HL-60/S4 treated with retinoic acid at 250 ng/mL for 4 days and 3 days (cell line): ENCODE measurements around the gene ENDOG.

Source experiments
- in situ Hi-C: fragments of 300-500 bp; cut with MboI; formaldehyde crosslinking; loops from 2 replicates; pipeline ENCODE4 v1.7.0; 2022; ENCODE audit warnings: low sequenced_read_pairs

Gene ENDOG

DNA sequence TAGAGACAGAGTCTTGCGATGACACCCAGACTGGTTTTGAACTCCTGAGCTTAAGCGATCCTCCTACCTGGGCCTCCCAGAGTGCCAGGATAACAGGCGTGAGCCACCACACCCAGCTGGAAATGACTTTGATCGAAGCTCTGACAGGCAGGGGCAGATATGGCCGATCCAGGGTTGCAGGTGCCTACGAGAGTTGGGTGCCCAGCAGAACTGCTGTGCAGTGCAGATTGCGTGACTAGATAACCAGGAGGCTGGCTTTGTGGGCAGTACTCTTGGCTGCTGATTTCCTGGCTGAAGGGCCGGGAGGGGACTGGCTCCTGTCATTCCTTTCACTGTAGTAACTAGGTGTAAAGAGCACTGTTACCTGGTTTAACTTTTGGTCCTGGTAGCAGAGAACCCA lies 19.4 kb upstream of the ENDOG start:
- in situ Hi-C loops = no loop called here

DNA sequence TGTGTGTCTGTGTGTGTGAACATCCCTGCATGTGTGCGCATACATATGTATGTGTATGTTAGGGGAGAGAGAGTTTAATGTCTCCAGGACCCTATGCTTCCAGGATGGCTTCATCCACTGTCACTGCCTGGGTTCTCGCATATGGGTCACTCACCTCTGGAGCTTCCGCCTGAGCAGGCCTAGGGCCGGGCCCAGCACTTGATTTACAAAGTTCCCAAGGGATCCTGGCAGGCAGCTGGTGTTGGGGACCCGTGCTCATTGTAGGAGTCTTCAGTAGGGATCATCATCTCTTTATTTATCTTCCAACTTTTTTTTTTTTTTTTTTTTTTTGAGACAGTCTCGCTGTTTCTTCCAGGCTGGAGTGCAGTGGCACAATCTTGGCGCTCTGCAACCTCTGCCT lies 18.2 kb upstream of the ENDOG start:
- in situ Hi-C loops = no loop called here

DNA sequence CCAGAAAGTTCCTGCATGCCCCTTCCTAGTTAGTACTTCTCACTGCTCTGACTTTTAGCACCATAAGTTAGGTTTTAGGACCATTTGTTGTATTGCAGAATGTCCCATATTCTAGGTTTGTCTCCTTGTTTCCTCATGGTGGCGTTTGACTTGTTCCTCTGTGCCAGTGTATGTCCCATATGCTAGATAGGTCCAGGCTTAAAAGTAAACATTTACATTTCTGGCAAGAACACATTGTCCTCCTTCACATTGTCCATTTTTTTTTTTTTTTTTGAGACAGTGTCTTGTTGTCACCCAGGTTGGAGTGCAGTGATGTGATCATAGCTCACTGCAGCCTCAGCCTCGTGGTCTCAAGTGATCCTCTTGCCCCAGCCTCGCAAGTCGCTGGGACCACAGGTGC lies 15.8 kb upstream of the ENDOG start:
- in situ Hi-C loops = no loop called here

DNA sequence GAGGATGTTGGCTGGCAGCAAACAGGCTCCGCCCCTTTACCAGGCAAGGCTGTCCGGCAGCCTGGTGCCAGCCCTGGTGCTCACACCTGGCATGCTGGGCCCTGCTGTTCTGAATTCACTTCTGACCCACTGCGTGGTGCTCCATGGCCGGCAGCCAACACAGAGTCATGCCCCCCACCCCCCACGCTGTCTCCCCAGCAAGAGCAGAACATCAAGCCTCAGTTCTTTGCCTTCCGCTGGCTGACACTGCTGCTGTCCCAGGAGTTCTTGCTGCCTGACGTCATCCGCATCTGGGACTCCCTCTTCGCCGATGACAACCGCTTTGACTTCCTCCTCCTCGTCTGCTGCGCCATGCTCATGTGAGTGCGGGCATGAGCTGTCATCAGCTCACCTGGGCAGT lies 12.6 kb upstream of the ENDOG start:
- in situ Hi-C loops = no loop called here

DNA sequence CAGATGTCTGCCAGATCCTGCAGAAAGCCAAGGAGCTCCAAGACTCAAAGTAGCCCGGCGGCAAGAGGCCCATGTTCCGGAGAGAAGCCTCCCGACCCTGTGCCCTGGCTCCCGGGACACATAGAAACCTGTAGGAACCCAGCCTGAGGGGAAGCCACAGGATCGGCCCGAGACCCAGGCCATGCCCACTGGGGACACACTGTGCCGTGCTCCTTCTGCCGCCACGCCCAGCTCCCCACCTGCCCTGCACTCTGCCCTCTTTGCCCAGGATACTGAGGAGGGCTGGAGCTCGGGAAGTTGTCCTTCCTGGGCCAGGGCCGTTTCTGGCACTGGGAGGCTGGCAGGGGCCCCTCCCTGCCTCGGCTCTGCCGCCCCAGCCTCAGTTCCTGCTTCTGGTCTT lies 10.5 kb upstream of the ENDOG start:
- in situ Hi-C loops = no loop called here

DNA sequence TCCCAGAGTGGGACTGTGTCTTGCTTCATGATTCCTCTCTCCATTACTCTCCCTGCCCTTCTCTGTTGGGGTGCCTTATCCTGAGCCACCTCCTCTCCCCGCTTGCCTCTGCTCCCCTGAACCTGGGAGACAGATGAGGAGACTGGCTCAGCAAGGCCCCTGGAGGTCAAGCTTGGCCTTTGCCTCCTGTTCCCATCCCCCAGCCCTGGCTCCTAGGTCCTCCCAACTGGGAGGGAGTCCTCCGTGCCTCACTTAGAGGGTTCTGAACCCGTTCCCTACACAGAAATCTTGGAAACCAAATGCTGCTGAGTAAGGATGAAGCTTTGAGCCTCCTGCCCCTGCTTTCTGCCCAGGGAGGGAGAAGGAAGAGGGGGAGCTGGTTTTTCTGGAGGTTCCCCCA lies 9.8 kb upstream of the ENDOG start:
- in situ Hi-C loops = no loop called here

DNA sequence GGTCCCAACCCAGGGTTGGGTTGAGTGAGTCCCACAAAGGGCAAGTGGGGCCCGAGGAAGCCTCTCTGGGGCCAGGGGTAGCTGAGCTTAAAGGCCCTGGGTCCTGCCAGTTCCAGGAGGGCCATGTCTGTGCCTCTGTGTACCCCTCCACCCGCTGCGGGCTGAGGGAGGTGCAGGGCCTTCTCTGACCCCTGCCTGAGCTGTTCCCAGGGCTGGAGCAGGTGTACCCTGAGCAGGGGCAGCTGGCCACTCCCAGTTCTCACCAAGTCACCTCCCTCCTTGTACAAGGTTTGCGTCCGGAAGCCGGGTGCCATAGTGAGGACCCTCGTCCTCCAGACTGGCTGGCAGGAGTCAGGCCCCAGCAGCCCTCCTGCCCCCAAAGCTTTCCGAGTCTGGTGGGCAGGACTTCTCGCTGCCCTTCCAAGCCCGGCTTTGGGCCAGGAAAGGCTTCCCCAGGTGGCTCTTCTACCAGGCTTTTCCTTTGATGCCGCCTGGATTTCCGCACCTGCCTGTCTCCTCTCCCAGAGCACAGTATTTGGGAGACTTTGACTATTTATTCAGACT lies 9.2 kb upstream of the ENDOG start:
- in situ Hi-C loops = no loop called here

DNA sequence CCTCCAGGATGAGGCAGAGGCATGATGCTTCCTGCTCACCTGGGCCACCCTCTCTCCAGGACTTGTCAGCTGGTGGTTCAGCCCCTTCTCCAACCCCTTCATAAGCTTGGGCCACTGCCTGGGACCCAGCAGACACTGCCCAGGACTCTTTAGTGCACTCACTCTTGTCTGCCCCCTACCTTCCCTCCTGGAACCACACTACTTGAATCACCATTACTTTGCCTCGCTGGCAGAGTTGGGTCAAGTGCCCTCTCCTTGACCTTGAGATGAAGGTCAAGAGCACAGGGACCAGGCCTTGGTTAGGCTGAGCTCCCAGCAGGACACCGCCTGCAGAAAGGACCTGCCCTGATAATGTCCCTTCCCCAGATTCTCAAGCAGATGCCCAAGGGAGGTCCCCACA lies 8.5 kb upstream of the ENDOG start:
- in situ Hi-C loops = no loop called here

DNA sequence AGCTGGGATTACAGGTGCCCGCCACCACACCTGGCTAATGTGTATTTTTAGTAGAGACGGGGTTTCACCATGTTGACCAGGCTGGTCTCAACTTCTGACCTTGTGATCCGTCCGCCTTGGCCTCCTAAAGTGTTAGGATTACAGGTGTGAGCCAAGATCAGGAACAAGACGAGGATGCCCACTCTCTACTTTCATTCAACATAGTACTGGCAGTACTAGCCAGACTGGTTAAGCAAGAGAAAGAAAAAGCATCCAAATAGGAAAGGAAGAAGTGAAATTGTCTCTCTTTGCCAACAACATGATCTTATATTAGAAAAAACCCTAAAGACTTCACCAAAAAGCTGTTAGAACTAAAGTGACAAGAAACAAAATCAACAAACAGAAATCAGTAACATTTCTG lies 7.4 kb upstream of the ENDOG start:
- in situ Hi-C loops = no loop called here

DNA sequence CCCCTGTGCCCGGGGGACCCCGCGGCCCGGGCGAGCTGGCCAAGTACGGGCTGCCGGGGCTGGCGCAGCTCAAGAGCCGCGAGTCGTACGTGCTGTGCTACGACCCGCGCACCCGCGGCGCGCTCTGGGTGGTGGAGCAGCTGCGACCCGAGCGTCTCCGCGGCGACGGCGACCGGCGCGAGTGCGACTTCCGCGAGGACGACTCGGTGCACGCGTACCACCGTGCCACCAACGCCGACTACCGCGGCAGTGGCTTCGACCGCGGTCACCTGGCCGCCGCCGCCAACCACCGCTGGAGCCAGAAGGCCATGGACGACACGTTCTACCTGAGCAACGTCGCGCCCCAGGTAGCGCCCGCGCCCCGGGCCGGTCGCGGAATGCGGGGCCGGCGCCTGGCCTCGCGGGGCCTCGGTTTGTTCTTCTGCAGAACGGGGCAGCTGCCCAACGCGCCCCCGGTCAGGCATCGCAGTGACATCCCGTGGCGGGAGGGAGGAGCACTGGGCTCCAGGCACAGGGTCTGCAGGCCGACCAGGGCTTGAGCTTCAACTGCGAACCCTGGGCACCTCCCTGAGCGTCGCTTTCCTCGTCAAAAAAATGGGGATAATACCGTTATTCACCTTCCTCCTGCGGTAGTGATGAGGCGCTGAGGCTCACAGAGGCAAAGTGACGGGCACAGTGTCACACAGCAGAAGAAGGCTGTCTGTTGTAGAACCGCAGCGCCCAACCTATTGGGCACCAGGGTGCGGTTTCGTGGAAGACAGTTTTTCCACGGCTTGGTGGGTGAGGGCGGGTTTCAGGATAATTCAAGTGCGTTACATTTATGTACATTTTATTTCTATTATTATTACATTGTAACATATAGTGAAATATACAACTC lies 777 bp downstream of the ENDOG start:
- in situ Hi-C loops = no loop called here

DNA sequence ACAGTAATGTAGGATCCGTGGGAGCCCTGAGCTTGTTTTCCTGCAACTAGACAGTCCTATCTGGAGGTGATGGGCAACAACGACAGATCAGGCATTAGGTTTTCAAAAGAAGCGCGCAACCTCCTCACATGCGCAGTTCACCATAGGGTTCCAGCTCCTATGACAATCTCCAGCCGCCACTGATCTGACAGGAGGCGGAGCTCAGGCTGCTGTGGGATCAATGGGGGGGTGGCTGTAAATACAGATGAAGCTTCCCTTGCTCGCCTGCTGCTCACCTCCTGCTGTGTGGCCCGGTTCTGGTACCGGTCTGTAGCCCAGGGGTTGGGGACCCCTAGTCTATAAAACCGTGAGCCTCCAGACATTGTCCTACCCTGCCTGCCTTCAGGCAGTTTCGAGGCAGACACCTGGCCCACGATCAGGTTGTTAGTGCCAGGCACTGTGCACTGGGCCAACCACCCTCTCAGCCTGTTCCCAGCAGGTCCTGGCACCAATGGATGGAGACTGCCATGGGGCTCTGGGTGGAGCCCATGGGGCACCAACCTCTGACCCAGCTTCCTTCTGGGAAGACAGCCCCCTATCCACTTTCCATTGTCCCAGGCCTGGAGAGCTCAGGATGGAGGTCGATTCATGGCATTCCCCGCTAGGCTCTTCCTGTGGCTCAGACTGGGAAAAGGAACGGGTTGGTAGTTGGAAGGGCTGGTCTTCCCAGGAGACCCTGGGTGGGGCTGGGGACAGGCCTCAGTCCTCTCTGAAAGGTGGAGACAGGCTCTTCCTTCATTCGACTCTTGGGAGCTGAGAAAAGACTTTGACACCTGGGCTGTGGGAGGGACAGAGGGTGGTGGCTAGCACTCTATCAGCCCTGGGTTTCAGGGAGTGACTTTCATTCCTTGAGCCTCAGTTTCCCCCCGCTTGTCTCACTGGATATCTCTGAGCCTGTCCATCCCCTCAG lies 1.7 kb downstream of the ENDOG start:
- in situ Hi-C loops = no loop called here

DNA sequence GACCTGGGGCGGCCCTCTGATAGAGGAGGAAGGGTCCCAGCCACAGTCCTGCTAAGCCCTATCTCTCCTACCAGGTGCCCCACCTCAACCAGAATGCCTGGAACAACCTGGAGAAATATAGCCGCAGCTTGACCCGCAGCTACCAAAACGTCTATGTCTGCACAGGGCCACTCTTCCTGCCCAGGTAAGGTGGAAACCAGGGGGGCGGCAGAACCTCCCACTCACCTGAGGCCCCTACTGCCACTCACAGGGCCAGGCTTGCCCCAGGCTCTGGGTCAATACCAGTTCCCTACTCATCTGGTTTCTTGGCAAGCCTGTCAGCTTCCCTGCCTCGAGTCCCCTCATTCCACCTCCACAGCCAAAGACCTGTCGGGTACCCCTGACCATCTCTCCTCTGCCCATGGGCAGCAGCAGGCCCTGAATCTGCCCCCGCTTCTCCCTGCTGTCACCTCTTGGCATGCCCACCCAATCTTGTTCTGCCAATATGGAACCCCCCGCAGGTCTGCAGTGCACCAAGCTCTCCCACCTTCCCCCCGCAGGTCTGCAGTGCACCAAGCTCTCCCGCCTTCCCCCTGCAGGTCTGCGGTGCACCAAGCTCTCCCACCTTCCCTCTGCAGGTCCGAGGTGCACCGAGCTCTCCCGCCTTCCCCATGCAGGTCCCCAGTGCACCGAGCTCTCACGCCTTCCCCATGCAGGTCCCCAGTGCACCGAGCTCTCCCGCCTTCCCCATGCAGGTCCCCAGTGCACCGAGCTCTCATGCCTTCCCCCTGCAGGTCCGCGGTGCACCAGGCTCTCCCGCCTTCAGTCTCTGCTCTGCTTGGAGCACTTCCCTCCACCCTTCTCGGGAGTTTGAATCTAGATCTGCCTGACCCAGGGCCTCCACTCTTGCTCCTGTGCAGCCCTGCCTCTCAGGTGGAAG lies 2.6 kb downstream of the ENDOG start:
- in situ Hi-C loops = no loop called here

DNA sequence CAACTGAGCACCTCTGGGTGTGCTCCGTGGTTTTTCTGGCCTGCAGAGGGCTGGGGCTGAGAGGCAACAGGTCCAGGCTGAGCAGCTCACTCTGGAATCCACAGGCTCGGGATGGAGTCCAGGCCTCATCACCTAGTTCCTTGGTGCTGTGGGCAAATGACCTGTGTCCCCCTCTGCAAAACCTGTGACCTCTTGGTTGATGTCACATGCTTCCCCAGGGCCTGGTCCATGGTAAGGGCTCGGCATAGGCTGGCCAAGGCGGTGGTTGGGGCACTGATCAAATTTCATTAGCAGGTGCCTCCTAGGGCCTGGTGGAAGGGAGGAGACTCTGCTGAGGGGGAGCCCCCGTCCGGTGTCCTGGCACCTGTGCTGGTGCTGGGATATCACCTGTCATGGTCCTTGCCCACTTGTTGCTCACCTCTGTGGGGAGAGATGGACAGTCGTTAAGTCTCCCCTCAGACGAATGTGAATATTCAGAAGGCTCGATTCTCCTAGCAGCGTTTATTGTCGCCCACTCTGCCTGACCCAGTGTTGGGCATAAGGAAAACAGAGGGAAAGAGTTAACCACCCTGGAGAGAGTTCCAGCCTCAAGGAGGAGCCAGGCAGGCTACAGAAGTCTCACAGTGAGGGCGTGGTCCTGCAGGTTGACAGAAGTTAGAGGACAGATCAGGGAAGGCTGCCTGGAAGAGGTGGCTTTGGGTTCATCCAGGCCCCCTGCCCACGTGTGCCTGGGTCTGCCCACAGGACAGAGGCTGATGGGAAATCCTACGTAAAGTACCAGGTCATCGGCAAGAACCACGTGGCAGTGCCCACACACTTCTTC lies 3.5 kb downstream of the ENDOG start:
- in situ Hi-C loops = no loop called here

DNA sequence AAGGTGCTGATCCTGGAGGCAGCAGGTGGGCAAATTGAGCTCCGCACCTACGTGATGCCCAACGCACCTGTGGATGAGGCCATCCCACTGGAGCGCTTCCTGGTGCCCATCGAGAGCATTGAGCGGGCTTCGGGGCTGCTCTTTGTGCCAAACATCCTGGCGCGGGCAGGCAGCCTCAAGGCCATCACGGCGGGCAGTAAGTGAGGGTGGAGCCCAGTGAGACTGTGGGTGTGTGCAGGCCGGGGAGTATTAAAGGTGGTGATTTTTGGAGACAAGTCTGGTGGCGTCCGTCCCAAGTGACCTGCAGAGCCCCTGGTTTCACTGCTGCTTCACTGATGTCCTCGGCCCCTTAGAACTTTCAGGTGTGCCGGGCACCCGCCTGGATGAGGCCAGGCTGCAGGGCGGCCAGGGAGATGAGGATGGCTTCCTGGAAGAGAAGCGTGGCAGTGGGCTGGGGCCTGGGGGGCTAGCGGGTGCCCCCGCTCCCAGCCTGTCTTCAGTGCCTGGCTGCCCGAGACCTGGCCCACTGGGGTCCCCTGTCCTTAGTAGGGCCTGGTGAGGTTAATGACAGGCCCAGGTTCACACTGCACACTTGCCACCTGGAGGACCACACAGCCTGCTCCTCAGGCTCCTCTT lies 4.2 kb downstream of the ENDOG start:
- in situ Hi-C loops = no loop called here

DNA sequence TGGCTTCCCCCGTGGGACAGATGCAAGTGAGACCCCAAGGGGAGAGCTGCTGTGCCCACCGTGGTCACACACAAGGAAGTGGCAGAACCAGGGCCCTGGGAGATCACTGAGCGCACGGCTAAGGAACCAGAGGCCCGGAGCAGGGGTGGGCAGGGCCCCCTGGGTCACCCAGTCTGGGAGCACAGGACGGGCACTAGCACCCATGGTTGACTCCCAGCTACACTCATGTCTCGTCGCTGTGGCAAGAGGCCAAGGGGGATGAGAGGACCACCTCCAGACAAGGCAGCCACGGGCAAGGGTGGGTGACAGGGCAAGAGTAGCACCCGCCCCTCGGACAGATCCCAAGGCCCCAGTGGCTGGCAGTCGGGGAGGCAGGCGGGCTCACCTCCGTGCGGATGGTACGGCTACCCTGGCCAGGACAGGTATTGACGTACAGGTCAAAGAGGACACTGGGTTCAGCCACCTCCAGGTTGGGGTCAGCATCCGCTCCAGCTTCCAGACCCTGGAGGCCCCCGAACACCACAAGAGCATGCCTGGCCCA lies 5.1 kb downstream of the ENDOG start:
- in situ Hi-C loops = no loop called here

DNA sequence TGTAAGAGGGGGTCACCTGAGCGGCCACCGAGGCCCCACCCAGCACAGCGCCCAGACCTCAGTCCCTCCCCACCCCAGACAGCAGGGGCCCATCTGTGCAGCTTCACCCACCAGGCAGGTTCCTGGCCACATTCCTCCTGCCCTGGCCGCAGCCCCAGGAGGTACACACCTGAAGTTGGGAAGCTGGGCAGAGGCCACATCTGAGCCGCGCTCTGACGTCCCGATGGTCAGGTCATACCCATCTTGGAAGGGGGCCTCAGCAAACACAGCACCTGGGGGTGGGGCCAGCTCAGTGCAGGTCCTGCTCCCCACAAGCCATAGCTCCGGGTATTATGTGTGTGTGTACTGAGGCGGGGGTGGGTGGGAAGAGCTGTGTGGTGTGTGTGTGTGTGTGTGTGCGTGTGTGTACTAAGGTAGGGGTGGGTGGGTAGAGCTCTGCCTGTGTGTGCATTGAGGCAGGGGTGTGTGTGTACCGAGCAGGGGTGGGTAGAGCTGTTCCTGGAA lies 5.7 kb downstream of the ENDOG start:
- in situ Hi-C loops = no loop called here

DNA sequence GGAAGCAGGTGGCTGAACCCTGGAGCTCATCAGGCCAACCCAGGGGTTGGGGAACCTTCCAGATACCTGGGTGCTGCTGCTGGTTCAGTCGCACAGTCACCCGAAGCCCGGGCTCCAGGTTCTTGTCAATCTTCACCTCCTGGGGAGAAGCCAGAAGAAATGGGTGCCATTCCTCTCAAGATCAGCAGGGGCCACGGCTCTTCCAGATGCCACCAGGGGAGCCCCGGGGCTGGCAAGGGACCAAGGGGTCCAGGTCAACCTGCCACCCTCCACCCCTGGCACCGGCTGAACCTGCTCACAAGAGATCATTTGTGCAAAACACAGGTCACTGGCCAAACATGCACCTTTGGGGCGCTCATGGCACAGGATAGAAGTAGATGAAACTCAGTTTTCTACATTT lies 6.6 kb downstream of the ENDOG start:
- in situ Hi-C loops = loop anchor here (25.0 kb wide), 1 partner anchor 787 kb away; the partner anchor contains the start of gene C9orf50

DNA sequence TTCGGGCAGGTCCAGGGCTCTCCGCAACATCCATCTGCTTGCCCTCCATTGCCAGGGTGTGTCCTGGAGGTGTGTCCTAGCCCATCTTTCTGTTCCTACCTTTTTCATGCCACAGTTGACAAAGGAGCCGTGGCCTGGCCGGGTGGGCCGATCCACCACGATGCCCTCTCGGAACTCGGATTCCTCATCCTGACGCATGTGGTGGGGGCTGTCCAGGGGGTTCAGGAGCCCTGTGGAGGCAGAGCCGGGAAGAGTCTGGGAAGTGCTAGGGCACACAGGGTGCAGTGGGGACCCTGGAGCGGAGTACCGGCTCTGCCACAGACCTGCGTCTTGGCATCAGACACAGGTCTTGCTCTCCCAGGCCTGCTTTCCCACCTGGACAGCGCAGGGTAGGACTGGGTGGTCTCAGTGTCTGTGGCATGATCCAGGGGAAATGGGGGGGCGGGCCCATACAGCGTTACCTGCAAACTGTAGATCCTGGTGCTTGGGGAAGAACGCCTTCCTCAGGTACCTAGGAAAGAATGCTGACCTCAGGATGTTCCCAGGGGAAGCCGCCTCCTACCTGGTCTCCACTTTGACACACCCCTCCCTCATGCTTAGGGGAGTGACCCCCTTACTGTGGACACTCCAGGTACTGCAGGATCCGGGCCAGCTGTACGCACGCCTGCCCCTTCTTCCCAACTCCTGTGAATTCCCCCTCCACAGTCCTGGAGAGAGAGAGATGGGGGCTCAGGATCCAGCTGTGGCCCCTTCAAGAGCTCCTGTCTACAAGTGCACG lies 7.8 kb downstream of the ENDOG start:
- in situ Hi-C loops = loop anchor here (25.0 kb wide), 1 partner anchor 786 kb away; the partner anchor contains the start of gene C9orf50
